ENCODE results near the gene MPND.

Gene MPND

DNA sequence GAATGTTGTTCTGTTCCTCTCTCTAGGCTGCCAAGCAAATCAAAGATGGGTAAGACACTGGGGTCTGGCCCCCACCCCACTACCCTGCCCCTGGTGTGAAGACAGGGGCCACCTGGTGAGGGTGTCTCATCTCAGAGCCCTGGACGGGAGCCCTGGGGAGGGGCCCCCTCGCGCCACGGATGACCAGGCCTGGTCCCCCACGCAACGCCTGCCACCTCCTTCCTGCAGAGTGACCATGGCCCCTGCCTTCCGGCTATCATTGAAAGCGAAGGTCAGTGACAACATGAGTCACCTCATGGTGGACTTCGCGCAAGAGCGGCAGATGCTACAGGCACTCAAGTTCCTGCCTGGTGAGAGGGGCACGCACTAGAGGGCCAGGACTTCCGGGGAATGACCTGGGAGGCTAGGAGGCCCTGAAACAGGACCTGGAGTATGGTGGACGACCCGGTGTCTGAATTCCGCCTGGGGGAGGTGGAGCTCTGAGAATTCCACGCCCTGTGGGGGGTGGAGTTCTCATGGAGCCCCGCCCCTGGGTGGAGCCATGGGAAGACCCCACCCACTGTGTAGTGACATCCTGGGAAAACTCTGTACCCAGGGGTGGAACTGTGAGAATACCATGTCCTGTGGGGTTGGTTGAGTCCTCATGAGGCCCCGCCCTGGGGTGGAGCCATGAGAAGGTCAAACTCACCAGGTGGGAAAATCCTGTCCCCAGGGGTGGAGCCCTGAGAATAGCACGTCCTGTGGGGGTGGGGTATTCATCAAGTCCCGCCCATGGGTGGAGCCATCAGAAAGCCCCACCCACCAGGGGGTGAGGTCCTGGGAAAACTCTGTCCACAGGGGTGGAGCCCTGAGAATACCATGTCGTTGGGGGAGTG lies 32.9 kb upstream of the MPND start:
- H3K4me3 ChIP-seq (ENCODE audit: low read length) = no peak overlapping the region
- TF ChIP-seq, protein P1, sequence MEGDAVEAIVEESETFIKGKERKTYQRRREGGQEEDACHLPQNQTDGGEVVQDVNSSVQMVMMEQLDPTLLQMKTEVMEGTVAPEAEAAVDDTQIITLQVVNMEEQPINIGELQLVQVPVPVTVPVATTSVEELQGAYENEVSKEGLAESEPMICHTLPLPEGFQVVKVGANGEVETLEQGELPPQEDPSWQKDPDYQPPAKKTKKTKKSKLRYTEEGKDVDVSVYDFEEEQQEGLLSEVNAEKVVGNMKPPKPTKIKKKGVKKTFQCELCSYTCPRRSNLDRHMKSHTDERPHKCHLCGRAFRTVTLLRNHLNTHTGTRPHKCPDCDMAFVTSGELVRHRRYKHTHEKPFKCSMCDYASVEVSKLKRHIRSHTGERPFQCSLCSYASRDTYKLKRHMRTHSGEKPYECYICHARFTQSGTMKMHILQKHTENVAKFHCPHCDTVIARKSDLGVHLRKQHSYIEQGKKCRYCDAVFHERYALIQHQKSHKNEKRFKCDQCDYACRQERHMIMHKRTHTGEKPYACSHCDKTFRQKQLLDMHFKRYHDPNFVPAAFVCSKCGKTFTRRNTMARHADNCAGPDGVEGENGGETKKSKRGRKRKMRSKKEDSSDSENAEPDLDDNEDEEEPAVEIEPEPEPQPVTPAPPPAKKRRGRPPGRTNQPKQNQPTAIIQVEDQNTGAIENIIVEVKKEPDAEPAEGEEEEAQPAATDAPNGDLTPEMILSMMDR (conservative IDR thresholded peaks at IDR 0.05; ENCODE audit: low read length) = no peak
- DNase-seq (ENCODE audit: low read depth) = no peak

DNA sequence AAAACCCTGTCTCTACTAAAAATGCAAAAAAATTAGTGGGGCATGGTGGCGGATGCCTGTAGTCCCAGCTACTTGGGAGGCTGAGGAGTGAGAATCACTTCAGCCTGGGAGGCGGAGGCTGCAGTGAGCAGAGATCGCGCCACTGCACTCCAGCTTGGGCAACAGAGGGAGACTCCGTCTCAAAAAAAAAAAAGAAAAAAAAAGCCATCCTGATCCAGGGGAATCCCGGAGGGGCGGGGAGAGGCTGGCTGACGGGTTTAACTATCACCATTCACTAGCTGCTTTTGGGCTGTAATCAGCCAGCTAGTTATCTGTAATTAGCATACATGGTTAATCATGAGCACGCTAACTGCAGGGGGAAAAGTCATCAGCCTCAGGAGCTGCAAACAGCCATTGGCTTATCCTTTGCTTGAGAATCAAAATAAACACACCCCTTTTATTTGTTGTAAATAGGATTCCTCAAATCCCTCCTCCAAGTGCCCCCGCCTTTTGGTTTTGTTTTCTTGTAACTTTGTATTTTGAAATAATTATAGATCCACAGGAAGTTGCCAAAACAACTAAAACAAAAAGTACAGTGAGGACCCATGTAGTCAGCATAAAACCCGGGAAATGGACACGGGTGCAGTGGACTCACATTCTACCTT lies 29.4 kb upstream of the MPND start:
- no peak overlapping the region for H3K4me3 ChIP-seq (ENCODE audit: low read length)
- TF ChIP-seq, protein P1 (conservative IDR thresholded peaks at IDR 0.05; ENCODE audit: low read length) = no peak
- DNase-seq (ENCODE audit: low read depth) = no peak

DNA sequence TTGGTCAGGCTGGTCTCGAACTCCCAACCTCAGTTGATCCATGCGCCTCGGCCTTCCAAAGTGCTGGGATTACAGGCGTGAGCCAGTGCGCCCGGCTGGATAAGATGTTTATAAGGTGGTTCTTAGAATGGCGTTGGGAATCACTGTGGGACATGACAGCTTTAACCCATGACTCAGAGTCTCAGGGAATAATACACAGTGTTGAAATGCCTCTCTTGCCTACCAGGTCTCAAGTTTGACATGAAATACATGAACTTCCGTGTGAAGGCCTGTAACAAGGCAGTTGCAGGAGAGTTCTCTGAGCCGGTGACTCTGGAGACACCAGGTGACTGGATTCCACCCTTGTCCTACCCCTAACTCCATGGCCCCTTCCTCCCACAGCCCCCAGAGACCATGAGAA lies 26.4 kb upstream of the MPND start:
- TF ChIP-seq, protein P1 (conservative IDR thresholded peaks at IDR 0.05; ENCODE audit: low read length) = no peak
- DNase-seq (ENCODE audit: low read depth) = no peak
- no peak overlapping the region for H3K4me3 ChIP-seq (ENCODE audit: low read length)

DNA sequence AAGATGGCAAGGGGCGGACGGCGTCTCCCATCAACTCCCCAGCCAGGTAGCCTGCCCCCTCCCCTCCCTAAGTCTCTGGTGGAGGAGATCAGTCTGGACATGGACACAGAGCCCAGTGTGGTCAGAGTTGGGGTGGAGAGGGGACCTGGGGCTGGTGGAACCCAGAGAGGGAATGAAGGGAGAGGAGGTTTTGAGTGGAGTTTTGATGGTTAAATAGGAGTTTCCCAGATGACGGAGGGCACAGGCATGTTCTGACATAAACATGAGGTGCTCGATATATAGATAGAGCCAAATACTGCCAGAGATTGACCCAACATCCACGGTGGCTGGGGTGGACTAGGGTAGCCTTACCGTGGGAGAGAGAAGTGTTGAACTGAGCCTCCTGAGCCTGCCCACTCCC lies 24.9 kb upstream of the MPND start:
- no peak overlapping the region for H3K4me3 ChIP-seq (ENCODE audit: low read length)
- no peak for DNase-seq (ENCODE audit: low read depth)
- TF ChIP-seq, protein P1 (conservative IDR thresholded peaks at IDR 0.05; ENCODE audit: low read length) = no peak

DNA sequence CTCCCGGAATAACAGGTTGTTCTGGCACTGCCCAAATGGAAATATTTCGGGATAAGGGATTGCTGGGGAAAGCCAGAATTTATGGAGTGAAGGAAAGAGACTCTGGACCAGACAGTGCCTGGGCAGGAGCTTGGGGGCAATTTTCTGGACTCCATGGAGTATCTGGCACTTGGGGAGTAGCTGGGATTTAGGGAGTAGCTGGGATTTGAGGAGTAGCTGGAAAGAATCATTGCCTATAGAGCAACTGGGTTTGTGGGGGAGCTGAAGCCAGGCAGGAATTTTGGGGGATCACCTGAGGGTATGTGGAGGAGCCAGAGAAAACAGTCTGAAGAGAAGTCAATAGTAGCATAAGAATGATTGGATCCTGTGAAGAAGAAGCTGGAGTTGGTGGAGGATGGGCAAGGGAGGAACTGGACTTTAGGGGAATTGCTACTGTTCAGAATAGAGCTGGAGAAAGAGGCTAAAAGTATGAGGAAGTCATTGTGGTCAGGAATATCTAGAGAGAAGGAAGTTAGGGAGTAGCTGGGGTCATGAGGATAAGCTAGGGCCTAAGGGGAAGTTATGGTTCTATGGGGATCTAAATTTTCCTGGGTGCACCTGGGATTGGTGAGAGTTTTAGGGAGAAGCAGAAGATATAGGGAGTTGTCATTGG lies 24.2 kb upstream of the MPND start:
- TF ChIP-seq, protein P1 (conservative IDR thresholded peaks at IDR 0.05; ENCODE audit: low read length) = no peak
- no peak for DNase-seq (ENCODE audit: low read depth)
- no peak overlapping the region for H3K4me3 ChIP-seq (ENCODE audit: low read length)

DNA sequence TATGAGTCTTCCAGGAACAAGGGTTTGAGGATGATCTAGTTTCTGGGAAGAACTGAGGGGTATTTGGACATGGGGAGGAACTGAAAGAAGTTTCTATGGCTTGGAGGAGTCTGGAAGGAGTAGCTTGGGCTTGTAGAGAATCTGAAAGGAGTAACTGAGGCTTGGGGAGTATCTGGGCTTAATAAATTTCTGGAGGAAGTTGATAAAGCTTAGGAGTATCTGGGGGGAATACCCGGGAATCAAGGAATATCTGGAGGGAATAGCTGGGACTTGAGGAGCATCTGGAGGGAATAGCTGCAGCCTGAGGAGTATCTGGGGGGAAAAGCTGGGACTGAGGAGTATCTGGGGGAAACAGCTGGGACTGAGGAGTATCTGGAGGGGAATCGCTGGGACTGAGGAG lies 22.9 kb upstream of the MPND start:
- no peak for DNase-seq (ENCODE audit: low read depth)
- TF ChIP-seq, protein P1 (conservative IDR thresholded peaks at IDR 0.05; ENCODE audit: low read length) = no peak
- H3K4me3 ChIP-seq (ENCODE audit: low read length) = no peak overlapping the region
